Breast epithelium (tissue), 3 donors: Measurements from ENCODE around the gene HENMT1.

Experiments used
- CTCF ChIP-seq, 3 donors: fragments of 450-650 bp; IDR thresholded peaks; one replicate each; pipeline ENCODE4 v1.5.1; 2016 to 2017; ENCODE audit warnings: antibody characterized with exemption in 3 of 3, mild to moderate bottlenecking in 3 of 3, moderate library complexity in 3 of 3
- POLR2A ChIP-seq: fragments of 450-650 bp; IDR thresholded peaks from one replicate; pipeline ENCODE4 v1.6.1; 2016; ENCODE audit warnings: antibody characterized with exemption, mild to moderate bottlenecking, moderate library complexity
- POLR2AphosphoS5 ChIP-seq, 3 donors: sonication (generic); formaldehyde crosslinking; IDR thresholded peaks; one replicate each; pipeline ENCODE4 v1.6.1; 2017; ENCODE audit warnings: antibody characterized with exemption in 3 of 3

- TF ChIP-seq CTCF (IDR thresholded peaks at IDR 0.05) (no peak), POLR2A (no peak), POLR2AphosphoS5 (IDR thresholded peaks at IDR 0.05) (no peak)
Measured at GRCh38 chr1:108610073-108610472, 50.8 kb downstream of the HENMT1 start.
